HepG2 (cell line): Measurements from ENCODE around the gene TAS1R3. TPM values are rescaled to one million over a fixed set of nuclear protein-coding genes. Genes with fewer than 3 reads are reported as not detected.

Experiments
- ATF1 ChIP-seq: IDR thresholded peaks from 2 replicates; pipeline ENCODE4 v1.6.1; 2016; ENCODE audit warnings: mild to moderate bottlenecking, control low read depth
- EHMT2 ChIP-seq: fragments of 200-600 bp; sonication (generic); IDR thresholded peaks from 2 replicates; pipeline ENCODE4 v1.7.0; 2017; ENCODE audit warnings: antibody characterized with exemption, low read depth, low read length, borderline replicate concordance
- FOXP1 ChIP-seq, 2 experiments: fragments of 450-650 bp in 1 of 2; IDR thresholded peaks; 2 replicates each; pipeline ENCODE4 v1.6.1; 2017 to 2018; ENCODE audit warnings: antibody characterized with exemption in 1 of 2
- GPN1 ChIP-seq: sonication (generic); formaldehyde crosslinking; IDR thresholded peaks from 2 replicates; pipeline ENCODE4 v1.5.1; 2020; ENCODE audit warnings: missing genetic modification reagents, borderline replicate concordance
- KLF12 ChIP-seq: sonication (generic); formaldehyde crosslinking; IDR thresholded peaks from 2 replicates; pipeline ENCODE4 v1.4.0; 2020; ENCODE audit warnings: missing genetic modification reagents, borderline replicate concordance
- NFE2L1 ChIP-seq: sonication (generic); formaldehyde crosslinking; IDR thresholded peaks from 2 replicates; pipeline ENCODE4 v1.4.0; 2020; ENCODE audit warnings: missing genetic modification reagents, mild to moderate bottlenecking, borderline replicate concordance
- SOX13 ChIP-seq, 3 experiments: fragments of 450-650 bp in 1 of 3; sonication (generic) in 1 of 3; formaldehyde crosslinking in 1 of 3; IDR thresholded peaks in 2 of 3; conservative IDR thresholded peaks in 1 of 3; 2 replicates each; pipeline versions ENCODE4 v1.5.0 to v1.6.1; 2016 to 2020; ENCODE audit warnings: antibody characterized with exemption in 1 of 3, mild to moderate bottlenecking in 1 of 3, missing compliant biosample characterization in 1 of 3, missing genetic modification reagents in 1 of 3, moderate library complexity in 1 of 3
- SRSF1 ChIP-seq: fragments of 200-400 bp; formaldehyde crosslinking; optimal IDR thresholded peaks from 2 replicates; pipeline ENCODE3; 2017; ENCODE audit warnings: mild to moderate bottlenecking, low read depth, low read length, moderate library complexity
- THYN1 ChIP-seq: sonication (generic); formaldehyde crosslinking; IDR thresholded peaks from 2 replicates; pipeline ENCODE4 v1.8.1; 2023; ENCODE audit warnings: low read depth, mild to moderate bottlenecking, moderate library complexity, missing genetic modification reagents, borderline replicate concordance
- TMF1 ChIP-seq: sonication (generic); formaldehyde crosslinking; IDR thresholded peaks from 2 replicates; pipeline ENCODE4 v1.8.1; 2022; ENCODE audit warnings: low read depth, missing genetic modification reagents
- ZBTB7B ChIP-seq: sonication (generic); formaldehyde crosslinking; IDR thresholded peaks from 2 replicates; pipeline ENCODE4 v1.4.0; 2020; ENCODE audit warnings: missing genetic modification reagents
- ZNF549 ChIP-seq: sonication (generic); formaldehyde crosslinking; IDR thresholded peaks from 2 replicates; pipeline ENCODE4 v1.5.0; 2020; ENCODE audit warnings: missing genetic modification reagents
- ZNF564 ChIP-seq: sonication (generic); formaldehyde crosslinking; IDR thresholded peaks from 2 replicates; pipeline ENCODE4 v1.8.1; 2023; ENCODE audit warnings: mild to moderate bottlenecking, missing genetic modification reagents
- ZNF614 ChIP-seq: IDR thresholded peaks from 2 replicates; pipeline ENCODE4 v1.6.1; 2018; ENCODE audit warnings: missing biosample characterization, missing genetic modification reagents, inconsistent platforms, borderline replicate concordance
- ZNF777 ChIP-seq: sonication (generic); formaldehyde crosslinking; IDR thresholded peaks from 2 replicates; pipeline ENCODE4 v1.4.0; 2020; ENCODE audit warnings: missing genetic modification reagents
- ZSCAN25 ChIP-seq: sonication (generic); formaldehyde crosslinking; IDR thresholded peaks from 2 replicates; pipeline ENCODE4 v1.8.0; 2022; ENCODE audit warnings: mild to moderate bottlenecking, missing genetic modification reagents
- polyA plus RNA-seq, 8 experiments: library from polyadenylated mRNA; depleted of rRNA in 3 of 8; stranded (reverse) in 7 of 8; unstranded in 1 of 8; fragments of >200 nt; fragmentation: Illumina TruSeq in 4 of 8; extraction: Trizol in 4 of 8; gene quantifications; 2 replicates each; pipeline versions ENCODE4 v1.2.1 to v1.2.3, GENCODE V29; 2011 to 2016; ENCODE audit warnings: low read depth in 4 of 8, missing spikeins in 1 of 8, mixed read lengths in 1 of 8; ENCODE audit not compliant: insufficient read depth in 1 of 8
- total RNA-seq, 5 experiments: library from RNA; depleted of rRNA; stranded (reverse); fragments of >200 nt; fragmentation: Illumina TruSeq; extraction: Trizol; gene quantifications; 2 replicates each; pipeline ENCODE4 v1.2.3, GENCODE V29; 2016; ENCODE audit warnings: low read depth in 1 of 5
- TF ChIP-seq, protein P1 (sequence below): sonication (generic); formaldehyde crosslinking; IDR thresholded peaks from 2 replicates; pipeline ENCODE4 v1.9.0; 2021; ENCODE audit warnings: missing genetic modification reagents, mild to moderate bottlenecking, borderline replicate concordance
- TF ChIP-seq, protein P2 (sequence below): sonication (generic); formaldehyde crosslinking; IDR thresholded peaks from 2 replicates; pipeline ENCODE4 v1.5.0; 2020; ENCODE audit warnings: missing genetic modification reagents, mild to moderate bottlenecking, borderline replicate concordance
- TF ChIP-seq, protein P3 (sequence below): sonication (generic); formaldehyde crosslinking; IDR thresholded peaks from 2 replicates; pipeline ENCODE4 v1.4.0; 2020; ENCODE audit warnings: mild to moderate bottlenecking, missing genetic modification reagents
- TF ChIP-seq, protein P4 (sequence below): sonication (generic); formaldehyde crosslinking; IDR thresholded peaks from 2 replicates; pipeline ENCODE4 v1.8.1; 2023; ENCODE audit warnings: missing genetic modification reagents, inconsistent platforms, borderline replicate concordance

The TAS1R3 gene
- total and polyA plus RNA-seq, 2 of the 13 experiments (the other 11 are each of a cell fraction or from before 2014, with no cell fraction given) = 0.13 to 0.15 TPM

DNA sequence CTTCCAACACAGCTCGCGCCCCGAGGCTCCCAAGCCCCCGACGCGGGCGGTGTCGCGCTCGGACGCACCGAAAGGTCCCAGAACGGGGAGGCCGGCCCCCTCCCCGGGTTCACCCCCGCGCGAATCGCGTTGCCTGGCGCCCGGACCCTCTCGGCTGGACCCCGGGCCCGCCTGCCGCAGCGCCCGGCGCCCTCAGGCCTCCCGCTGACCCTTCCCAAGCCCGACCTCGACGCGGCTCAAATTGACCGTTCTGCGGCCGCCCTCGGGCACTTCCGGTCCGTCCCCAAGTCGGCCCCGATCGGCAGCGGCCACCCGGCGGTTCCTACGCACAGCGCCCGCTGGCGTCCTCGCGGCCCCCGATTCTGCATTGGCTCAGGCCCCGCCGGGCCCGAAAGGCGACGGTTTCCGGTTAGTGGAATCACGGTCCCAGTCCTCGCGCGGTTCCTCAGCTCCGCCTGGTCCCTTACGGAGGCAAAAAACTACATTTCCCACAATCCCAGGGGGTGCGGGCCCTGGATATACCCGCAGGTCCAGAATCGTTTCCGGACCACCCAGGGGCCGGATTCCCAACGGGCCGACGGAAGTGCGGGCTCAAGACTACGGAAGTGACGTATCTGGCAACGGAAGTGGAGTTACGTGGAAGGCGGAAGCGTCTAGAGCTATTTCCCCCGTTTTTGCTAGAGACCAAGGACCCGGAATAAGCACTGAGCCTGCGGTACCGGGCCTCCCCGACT is 44.0 kb downstream of the TAS1R3 start, which contains the start of gene AURKAIP1 (continued):
- peak; percentile 86; the same call in 1 of the 2 replicates for TF ChIP-seq KLF12 (CRISPR knock-in tag)
- peak; percentile 98 for TF ChIP-seq ZNF614 (CRISPR knock-in tag)
- no peak for TF ChIP-seq FOXP1 (IDR thresholded peaks at IDR 0.05)
- no peak for TF ChIP-seq FOXP1 (CRISPR knock-in tag; IDR thresholded peaks at IDR 0.05)
- peak; percentile 97 for TF ChIP-seq ZNF564 (CRISPR knock-in tag)
- TF ChIP-seq, protein P1, sequence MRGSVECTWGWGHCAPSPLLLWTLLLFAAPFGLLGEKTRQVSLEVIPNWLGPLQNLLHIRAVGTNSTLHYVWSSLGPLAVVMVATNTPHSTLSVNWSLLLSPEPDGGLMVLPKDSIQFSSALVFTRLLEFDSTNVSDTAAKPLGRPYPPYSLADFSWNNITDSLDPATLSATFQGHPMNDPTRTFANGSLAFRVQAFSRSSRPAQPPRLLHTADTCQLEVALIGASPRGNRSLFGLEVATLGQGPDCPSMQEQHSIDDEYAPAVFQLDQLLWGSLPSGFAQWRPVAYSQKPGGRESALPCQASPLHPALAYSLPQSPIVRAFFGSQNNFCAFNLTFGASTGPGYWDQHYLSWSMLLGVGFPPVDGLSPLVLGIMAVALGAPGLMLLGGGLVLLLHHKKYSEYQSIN (CRISPR knock-in tag) = no peak
- TF ChIP-seq GPN1 (CRISPR knock-in tag) = no peak
- TF ChIP-seq ZNF777 (CRISPR knock-in tag) = peak; percentile 75
- 0 out of 2 replicates have a peak, but pooled peaks have one; percentile 6 for TF ChIP-seq THYN1 (CRISPR knock-in tag)
- TF ChIP-seq, protein P2, sequence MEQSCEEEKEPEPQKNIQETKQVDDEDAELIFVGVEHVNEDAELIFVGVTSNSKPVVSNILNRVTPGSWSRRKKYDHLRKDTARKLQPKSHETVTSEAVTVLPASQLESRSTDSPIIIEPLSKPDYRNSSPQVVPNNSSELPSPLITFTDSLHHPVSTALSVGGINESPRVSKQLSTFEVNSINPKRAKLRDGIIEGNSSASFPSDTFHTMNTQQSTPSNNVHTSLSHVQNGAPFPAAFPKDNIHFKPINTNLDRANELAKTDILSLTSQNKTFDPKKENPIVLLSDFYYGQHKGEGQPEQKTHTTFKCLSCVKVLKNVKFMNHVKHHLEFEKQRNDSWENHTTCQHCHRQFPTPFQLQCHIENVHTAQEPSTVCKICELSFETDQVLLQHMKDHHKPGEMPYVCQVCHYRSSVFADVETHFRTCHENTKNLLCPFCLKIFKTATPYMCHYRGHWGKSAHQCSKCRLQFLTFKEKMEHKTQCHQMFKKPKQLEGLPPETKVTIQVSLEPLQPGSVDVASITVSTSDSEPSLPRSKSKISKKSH (CRISPR knock-in tag) = 0 out of 2 replicates have a peak, but pooled peaks have one; percentile 34
- TF ChIP-seq SOX13 (IDR thresholded peaks at IDR 0.05) = no peak
- TF ChIP-seq SOX13 (CRISPR knock-in tag; conservative IDR thresholded peaks at IDR 0.05 in 1 of 2, IDR thresholded peaks at IDR 0.05 in 1 of 2) = peak in 1 of 2 experiments; percentile 76; a peak in 2 of 4 replicates
- TF ChIP-seq ZNF549 (CRISPR knock-in tag) = no peak
- TF ChIP-seq NFE2L1 (CRISPR knock-in tag) = no peak; the same call in 1 of the 2 replicates
- TF ChIP-seq ATF1 (CRISPR knock-in tag) = peak; percentile 93
- peak; percentile 82 for TF ChIP-seq ZBTB7B (CRISPR knock-in tag)
- TF ChIP-seq SRSF1 = peak; percentile 87
- no peak for TF ChIP-seq EHMT2
- TF ChIP-seq TMF1 = no peak; the same call in 1 of the 2 replicates
- TF ChIP-seq, protein P3, sequence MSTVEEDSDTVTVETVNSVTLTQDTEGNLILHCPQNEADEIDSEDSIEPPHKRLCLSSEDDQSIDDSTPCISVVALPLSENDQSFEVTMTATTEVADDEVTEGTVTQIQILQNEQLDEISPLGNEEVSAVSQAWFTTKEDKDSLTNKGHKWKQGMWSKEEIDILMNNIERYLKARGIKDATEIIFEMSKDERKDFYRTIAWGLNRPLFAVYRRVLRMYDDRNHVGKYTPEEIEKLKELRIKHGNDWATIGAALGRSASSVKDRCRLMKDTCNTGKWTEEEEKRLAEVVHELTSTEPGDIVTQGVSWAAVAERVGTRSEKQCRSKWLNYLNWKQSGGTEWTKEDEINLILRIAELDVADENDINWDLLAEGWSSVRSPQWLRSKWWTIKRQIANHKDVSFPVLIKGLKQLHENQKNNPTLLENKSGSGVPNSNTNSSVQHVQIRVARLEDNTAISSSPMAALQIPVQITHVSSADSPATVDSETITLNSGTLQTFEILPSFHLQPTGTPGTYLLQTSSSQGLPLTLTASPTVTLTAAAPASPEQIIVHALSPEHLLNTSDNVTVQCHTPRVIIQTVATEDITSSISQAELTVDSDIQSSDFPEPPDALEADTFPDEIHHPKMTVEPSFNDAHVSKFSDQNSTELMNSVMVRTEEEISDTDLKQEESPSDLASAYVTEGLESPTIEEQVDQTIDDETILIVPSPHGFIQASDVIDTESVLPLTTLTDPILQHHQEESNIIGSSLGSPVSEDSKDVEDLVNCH (CRISPR knock-in tag) = no peak
- peak; percentile 90 for TF ChIP-seq ZSCAN25 (CRISPR knock-in tag)
- TF ChIP-seq, protein P4, sequence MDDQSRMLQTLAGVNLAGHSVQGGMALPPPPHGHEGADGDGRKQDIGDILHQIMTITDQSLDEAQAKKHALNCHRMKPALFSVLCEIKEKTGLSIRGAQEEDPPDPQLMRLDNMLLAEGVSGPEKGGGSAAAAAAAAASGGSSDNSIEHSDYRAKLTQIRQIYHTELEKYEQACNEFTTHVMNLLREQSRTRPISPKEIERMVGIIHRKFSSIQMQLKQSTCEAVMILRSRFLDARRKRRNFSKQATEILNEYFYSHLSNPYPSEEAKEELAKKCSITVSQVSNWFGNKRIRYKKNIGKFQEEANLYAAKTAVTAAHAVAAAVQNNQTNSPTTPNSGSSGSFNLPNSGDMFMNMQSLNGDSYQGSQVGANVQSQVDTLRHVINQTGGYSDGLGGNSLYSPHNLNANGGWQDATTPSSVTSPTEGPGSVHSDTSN (CRISPR knock-in tag) = peak; percentile 70; the same call in 1 of the 2 replicates
